HG03045 (cell line): ENCODE measurements around the gene MAMSTR.

Experiments
- ATAC-seq: cut with Tn5 transposase; IDR thresholded peaks from one replicate; pipeline ENCODE4 v1.9.1; 2021; ENCODE audit warnings: mild to moderate bottlenecking, moderate library complexity; ENCODE audit not compliant: unreplicated experiment

Gene MAMSTR

GRCh38 chr19:48746738-48747575 is 27.4 kb upstream of the MAMSTR start, which contains the start of gene IZUMO1:
TSS of gene IZUMO1 (minus strand) at chr19:48746909. CDS start at chr19:48745859, 1,050 bp downstream.
- ATAC-seq: no peak

- ATAC-seq: no peak
Observed at GRCh38 chr19:48746110-48746509, 26.6 kb upstream of the MAMSTR start.

- no peak for ATAC-seq
Observed at GRCh38 chr19:48745208-48745995, 25.9 kb upstream of the MAMSTR start.

GRCh38 chr19:48742096-48742495 is 22.6 kb upstream of the MAMSTR start:
- no peak for ATAC-seq

- no peak for ATAC-seq
Observed at GRCh38 chr19:48741129-48741999, 21.8 kb upstream of the MAMSTR start.

- ATAC-seq: no peak
Observed at GRCh38 chr19:48740164-48740972, 20.8 kb upstream of the MAMSTR start, which contains the start of gene RASIP1. TSS of gene RASIP1 (minus strand) at chr19:48740610. CDS start at chr19:48740282, 328 bp downstream.

GRCh38 chr19:48739404-48740163 is 20.1 kb upstream of the MAMSTR start:
- no peak for ATAC-seq

- ATAC-seq: peak; percentile 64
Observed at GRCh38 chr19:48738557-48739403, 19.3 kb upstream of the MAMSTR start.

- ATAC-seq: no peak
Observed at GRCh38 chr19:48737360-48737998, 18.0 kb upstream of the MAMSTR start.

- ATAC-seq: no peak
Observed at GRCh38 chr19:48735031-48735615, 15.6 kb upstream of the MAMSTR start.

- no peak for ATAC-seq
Observed at GRCh38 chr19:48734625-48735024, 15.1 kb upstream of the MAMSTR start.

GRCh38 chr19:48731452-48731851 is 11.9 kb upstream of the MAMSTR start:
- ATAC-seq: no peak

- ATAC-seq: no peak
Observed at GRCh38 chr19:48728911-48729664, 9.6 kb upstream of the MAMSTR start.

- ATAC-seq: no peak
Observed at GRCh38 chr19:48726556-48726955, 7.0 kb upstream of the MAMSTR start.

- ATAC-seq: no peak
Observed at GRCh38 chr19:48724796-48725753, 5.5 kb upstream of the MAMSTR start.
